K562 (cell line): Measurements from ENCODE around the gene RAI1. TPM values are rescaled to one million over a fixed set of nuclear protein-coding genes. Genes with fewer than 3 reads are reported as not detected.

Experiments
- CC2D1A ChIP-seq: fragments of 450-650 bp; IDR thresholded peaks from 2 replicates; pipeline ENCODE4 v1.6.1; 2017; ENCODE audit warnings: mild to moderate bottlenecking
- CHD7 ChIP-seq: fragments of 200-600 bp; sonication (generic); IDR thresholded peaks from one replicate; pipeline ENCODE4 v1.6.1; 2012; ENCODE audit warnings: mild to moderate bottlenecking, low read depth, low read length, inconsistent platforms
- HNRNPLL ChIP-seq: fragments of 200-400 bp; formaldehyde crosslinking; IDR thresholded peaks from 2 replicates; pipeline ENCODE4 v1.6.1; 2017; ENCODE audit warnings: low read length, low read depth, mild to moderate bottlenecking; ENCODE audit not compliant: poor library complexity, severe bottlenecking
- JUND ChIP-seq, 2 experiments: IDR thresholded peaks; 2 replicates in 1 of 2; 3 replicates in 1 of 2; pipeline ENCODE4 v1.6.1; 2011; ENCODE audit warnings: borderline replicate concordance in 2 of 2, low read depth in 2 of 2, low read length in 2 of 2, improper control_type of control experiment in 1 of 2, missing biosample characterization in 1 of 2, missing genetic modification characterization in 1 of 2, missing genetic modification reagents in 1 of 2
- NR2C1 ChIP-seq, 2 experiments: fragments of 450-650 bp; IDR thresholded peaks; 2 replicates each; pipeline ENCODE4 v1.6.1; 2017; ENCODE audit warnings: mild to moderate bottlenecking in 2 of 2, antibody characterized with exemption in 1 of 2, inconsistent platforms in 1 of 2, missing compliant biosample characterization in 1 of 2, missing genetic modification characterization in 1 of 2
- SMC3 ChIP-seq: conservative IDR thresholded peaks from 2 replicates; pipeline ENCODE4 v1.6.1; 2011; ENCODE audit warnings: low read depth, low read length, improper control_type of control experiment; ENCODE audit not compliant: insufficient read depth
- SRSF3 ChIP-seq: fragments of 200-400 bp; formaldehyde crosslinking; IDR thresholded peaks from 2 replicates; pipeline ENCODE4 v1.6.1; 2016; ENCODE audit warnings: mild to moderate bottlenecking, low read length, moderate library complexity; ENCODE audit not compliant: insufficient read depth
- TCF3 ChIP-seq: sonication (generic); formaldehyde crosslinking; IDR thresholded peaks from 2 replicates; pipeline ENCODE4 v1.4.0; 2020; ENCODE audit warnings: mild to moderate bottlenecking, missing genetic modification reagents
- TEAD2 ChIP-seq: fragments of 450-650 bp; IDR thresholded peaks from 2 replicates; pipeline ENCODE4 v1.6.1; 2016; ENCODE audit warnings: missing genetic modification characterization, control low read depth, missing compliant biosample characterization
- ZC3H11A ChIP-seq: IDR thresholded peaks from 2 replicates; pipeline ENCODE4 v1.6.1; 2012; ENCODE audit warnings: low read depth, low read length, improper control_type of control experiment
- polyA plus RNA-seq, 8 experiments: library from polyadenylated mRNA; depleted of rRNA in 4 of 8; stranded (reverse) in 5 of 8; unstranded in 3 of 8; fragments of >200 nt; fragmentation: Nextera tagmentation in 2 of 8; fragmentation: Illumina TruSeq in 1 of 8; extraction: Ambion mirVana in 2 of 8; extraction: Trizol in 1 of 8; gene quantifications; 2 replicates each; pipeline versions ENCODE4 v1.2.1 to v1.2.3, GENCODE V29; 2011 to 2014; ENCODE audit warnings: inconsistent platforms in 1 of 8, missing spikeins in 1 of 8
- total RNA-seq, 7 experiments: library from RNA; depleted of rRNA in 6 of 7; stranded (reverse); fragments of >200 nt in 6 of 7; fragmentation: Illumina TruSeq in 2 of 7; extraction: Trizol in 2 of 7; gene quantifications; 2 replicates each; pipeline versions ENCODE4 v1.2.1 to v1.2.3, GENCODE V29; 2011 to 2021; ENCODE audit warnings: low replicate concordance in 1 of 7

Gene RAI1
- total and polyA plus RNA-seq, 9 of the 15 experiments (the other 6 are each of a cell fraction or from before 2014, with no cell fraction given) = 0.68 to 19.9 (median 5.5) TPM

- TF ChIP-seq TCF3 (CRISPR knock-in tag) = no peak
- TF ChIP-seq SMC3 = peak; percentile 89
- peak; percentile 62; the same call in 1 of the 2 replicates for TF ChIP-seq CC2D1A
- no peak for TF ChIP-seq NR2C1 (IDR thresholded peaks at IDR 0.05)
- TF ChIP-seq NR2C1 (tag; IDR thresholded peaks at IDR 0.05) = no peak
- no peak for TF ChIP-seq HNRNPLL
- TF ChIP-seq TEAD2 (tag) = no peak
- TF ChIP-seq CHD7 = no peak
- TF ChIP-seq SRSF3 = no peak
- TF ChIP-seq JUND (IDR thresholded peaks at IDR 0.05; ENCODE audit: borderline replicate concordance, low read depth, low read length) = 0 out of 2 replicates have a peak, but pooled peaks have one; percentile 19
- no peak for TF ChIP-seq JUND (tag; IDR thresholded peaks at IDR 0.05; ENCODE audit: borderline replicate concordance, low read depth, low read length)
- TF ChIP-seq ZC3H11A = no peak
Measured at GRCh38 chr17:17641621-17642409, 39.4 kb upstream of the RAI1 start (continued).
